HCEC 1CT (cell line): ENCODE results near the gene ACOT8.
A peak's percentile ranks its signal among the peaks of the same experiment; 100 is the strongest.
"Not testable (repeated sequence)": the region's sequence is repeated elsewhere in the genome, so short reads cannot be mapped to it uniquely, and the experiment has no call there.

ENCODE experiments used
- DNase-seq: peaks from one replicate; pipeline ENCODE4 v3.0.0-alpha.2; 2017

Gene ACOT8

GRCh38 chr20:45886590-45887345, 29.6 kb upstream of the ACOT8 start:
- no peak for DNase-seq

GRCh38 chr20:45883100-45883469, 25.9 kb upstream of the ACOT8 start:
- no peak for DNase-seq

- no peak for DNase-seq
Observed at GRCh38 chr20:45882469-45883099, 25.4 kb upstream of the ACOT8 start.

- DNase-seq = peak; percentile 96
Observed at GRCh38 chr20:45880988-45881788, 24.0 kb upstream of the ACOT8 start, which contains the start of gene ZSWIM1. ZSWIM1 (plus strand) TSS chr20:45881227; CDS start chr20:45882593, 1,366 bp downstream.

GRCh38 chr20:45878076-45878761, 21.0 kb upstream of the ACOT8 start:
- DNase-seq = no peak

GRCh38 chr20:45874576-45874975, 17.4 kb upstream of the ACOT8 start:
- no peak for DNase-seq

GRCh38 chr20:45874104-45874481, 16.9 kb upstream of the ACOT8 start:
- not testable (repeated sequence) for DNase-seq

- DNase-seq = peak; percentile 66
Observed at GRCh38 chr20:45873409-45874103, 16.4 kb upstream of the ACOT8 start.

- DNase-seq = no peak
Observed at GRCh38 chr20:45872626-45873025, 15.4 kb upstream of the ACOT8 start.

GRCh38 chr20:45867819-45868176, 10.6 kb upstream of the ACOT8 start:
- DNase-seq = peak; percentile 75

GRCh38 chr20:45867136-45867818, 10.1 kb upstream of the ACOT8 start:
- no peak for DNase-seq

- DNase-seq = no peak
Observed at GRCh38 chr20:45866454-45866853, 9.3 kb upstream of the ACOT8 start.

- DNase-seq = no peak
Observed at GRCh38 chr20:45863543-45864470, 6.6 kb upstream of the ACOT8 start.

GRCh38 chr20:45861221-45862075, 4.3 kb upstream of the ACOT8 start:
- DNase-seq = no peak

- no peak for DNase-seq
Observed at GRCh38 chr20:45860560-45861220, 3.5 kb upstream of the ACOT8 start.

GRCh38 chr20:45859916-45860315, 2.7 kb upstream of the ACOT8 start:
- DNase-seq = no peak

- DNase-seq = no peak
Observed at GRCh38 chr20:45857882-45858216, 657 bp upstream of the ACOT8 start.

GRCh38 chr20:45853484-45853883, 3.7 kb downstream of the ACOT8 start:
- DNase-seq = no peak

GRCh38 chr20:45852326-45852725, 4.9 kb downstream of the ACOT8 start:
- no peak for DNase-seq
